K562 (cell line): Measurements from ENCODE around the gene ACLY.

Experiments
- ATF3 ChIP-seq, 2 experiments: fragments of 450-650 bp in 1 of 2; sonication (generic) in 1 of 2; formaldehyde crosslinking in 1 of 2; IDR thresholded peaks in 1 of 2; conservative IDR thresholded peaks in 1 of 2; 2 replicates each; pipeline versions ENCODE4 v1.6.1 to v1.8.1; 2016 to 2023; ENCODE audit warnings: mild to moderate bottlenecking in 2 of 2, moderate library complexity in 2 of 2, inconsistent platforms in 1 of 2, missing genetic modification reagents in 1 of 2
- CHD1 ChIP-seq: fragments of 200-600 bp; sonication (generic); IDR thresholded peaks from one replicate; pipeline ENCODE4 v1.6.1; 2012; ENCODE audit warnings: mild to moderate bottlenecking, moderate library complexity, low read length, inconsistent platforms
- CTCF ChIP-seq, 3 experiments: IDR thresholded peaks in 2 of 3; conservative IDR thresholded peaks in 1 of 3; 2 replicates each; pipeline ENCODE4 v1.5.1; 2011 to 2012; ENCODE audit warnings: low read length in 3 of 3, mild to moderate bottlenecking in 3 of 3, control low read depth in 2 of 3, improper control_type of control experiment in 1 of 3, inconsistent platforms in 1 of 3, low read depth in 1 of 3, mixed read lengths in 1 of 3, moderate library complexity in 1 of 3; ENCODE audit not compliant: insufficient read depth in 2 of 3
- FOXK1 ChIP-seq: sonication (generic); formaldehyde crosslinking; IDR thresholded peaks from 2 replicates; pipeline ENCODE4 v1.8.0; 2022; ENCODE audit warnings: missing genetic modification reagents, mild to moderate bottlenecking, borderline replicate concordance
- IRF1 ChIP-seq: sonication (generic); formaldehyde crosslinking; IDR thresholded peaks from 2 replicates; pipeline ENCODE4 v1.8.0; 2022; ENCODE audit warnings: missing genetic modification reagents, mild to moderate bottlenecking, borderline replicate concordance
- TAF7 ChIP-seq: fragments of 450-650 bp; IDR thresholded peaks from 2 replicates; pipeline ENCODE4 v1.6.1; 2016; ENCODE audit warnings: missing genetic modification characterization, missing compliant biosample characterization
- TSHZ1 ChIP-seq: fragments of 250-450 bp; sonication (Bioruptor Pico); IDR thresholded peaks from 2 replicates; pipeline ENCODE4 v1.4.0; 2020; ENCODE audit warnings: mild to moderate bottlenecking, moderate library complexity
- ZC3H4 ChIP-seq: sonication (generic); formaldehyde crosslinking; IDR thresholded peaks from 2 replicates; pipeline ENCODE4 v1.9.0; 2021; ENCODE audit warnings: missing genetic modification reagents, borderline replicate concordance
- TF ChIP-seq, protein P1 (sequence below), 2 experiments: IDR thresholded peaks in 1 of 2; conservative IDR thresholded peaks in 1 of 2; 2 replicates each; pipeline ENCODE4 v1.6.1; 2016; ENCODE audit warnings: low read depth in 2 of 2, mild to moderate bottlenecking in 1 of 2, missing compliant biosample characterization in 1 of 2, missing genetic modification characterization in 1 of 2, moderate library complexity in 1 of 2

GRCh38 chr17:41837761-41838538, 80.8 kb downstream of the ACLY start, which contains the start of gene KLHL10:
- no peak for TF ChIP-seq CTCF (IDR thresholded peaks at IDR 0.05 in 2 of 3, conservative IDR thresholded peaks at IDR 0.05 in 1 of 3; ENCODE audit: insufficient read depth in 2 of 3, low read depth in 1 of 3, low read length in 3 of 3)
- no peak for TF ChIP-seq FOXK1 (CRISPR knock-in tag)
- peak; percentile 87 for TF ChIP-seq ATF3 (IDR thresholded peaks at IDR 0.05)
- no peak for TF ChIP-seq ATF3 (CRISPR knock-in tag; conservative IDR thresholded peaks at IDR 0.05)
- TF ChIP-seq ZC3H4, result no peak
- no peak for TF ChIP-seq IRF1 (CRISPR knock-in tag)
- TF ChIP-seq TAF7 (tag), result no peak
- TF ChIP-seq CHD1, result no peak
- TF ChIP-seq, protein P1, sequence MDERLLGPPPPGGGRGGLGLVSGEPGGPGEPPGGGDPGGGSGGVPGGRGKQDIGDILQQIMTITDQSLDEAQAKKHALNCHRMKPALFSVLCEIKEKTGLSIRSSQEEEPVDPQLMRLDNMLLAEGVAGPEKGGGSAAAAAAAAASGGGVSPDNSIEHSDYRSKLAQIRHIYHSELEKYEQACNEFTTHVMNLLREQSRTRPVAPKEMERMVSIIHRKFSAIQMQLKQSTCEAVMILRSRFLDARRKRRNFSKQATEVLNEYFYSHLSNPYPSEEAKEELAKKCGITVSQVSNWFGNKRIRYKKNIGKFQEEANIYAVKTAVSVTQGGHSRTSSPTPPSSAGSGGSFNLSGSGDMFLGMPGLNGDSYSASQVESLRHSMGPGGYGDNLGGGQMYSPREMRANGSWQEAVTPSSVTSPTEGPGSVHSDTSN (CRISPR knock-in tag; IDR thresholded peaks at IDR 0.05; ENCODE audit: low read depth), result no peak
- TF ChIP-seq, protein P1 (tag; conservative IDR thresholded peaks at IDR 0.05; ENCODE audit: low read depth), result no peak
- TF ChIP-seq TSHZ1 (CRISPR knock-in tag), result no peak
